SH-SY5Y (cell line): ENCODE data around the gene SELENOO.

Experiments used
- GATA2 ChIP-seq: IDR thresholded peaks from 2 replicates; pipeline ENCODE4 v1.6.1; 2011; ENCODE audit warnings: mild to moderate bottlenecking, low read depth, low read length
- GATA3 ChIP-seq: IDR thresholded peaks from 2 replicates; pipeline ENCODE4 v1.6.1; 2011; ENCODE audit warnings: low read depth, mild to moderate bottlenecking, low read length, moderate library complexity

The SELENOO gene

GRCh38 chr22:50200461-50201190 lies at the start of gene SELENOO:
SELENOO (plus strand) TSS chr22:50201011; CDS start chr22:50201037, 26 bp downstream.
- no peak for TF ChIP-seq GATA2
- no peak for TF ChIP-seq GATA3

GRCh38 chr22:50151571-50152537 lies 49.0 kb upstream of the SELENOO start:
- TF ChIP-seq GATA2: no peak
- TF ChIP-seq GATA3: no peak

- TF ChIP-seq GATA2 (no peak), GATA3 (no peak)
These were observed 47.6 kb upstream of the SELENOO start for GRCh38 chr22:50153056-50153755.

GRCh38 chr22:50153756-50154140 lies 47.1 kb upstream of the SELENOO start:
- TF ChIP-seq GATA3: no peak
- TF ChIP-seq GATA2: no peak

- TF ChIP-seq GATA2 (no peak), GATA3 (no peak)
These were observed 43.0 kb upstream of the SELENOO start for GRCh38 chr22:50157709-50158375.

GRCh38 chr22:50160947-50161346 lies 39.9 kb upstream of the SELENOO start:
- TF ChIP-seq GATA3 (no peak), GATA2 (no peak)

- TF ChIP-seq GATA2 (no peak), GATA3 (no peak)
These were observed 39.1 kb upstream of the SELENOO start for GRCh38 chr22:50161508-50162390.

GRCh38 chr22:50162391-50162956 lies 38.3 kb upstream of the SELENOO start:
- no peak for TF ChIP-seq GATA3
- TF ChIP-seq GATA2: no peak

GRCh38 chr22:50165436-50166123 lies 35.2 kb upstream of the SELENOO start:
- no peak for TF ChIP-seq GATA3
- TF ChIP-seq GATA2: no peak

GRCh38 chr22:50167689-50168489 lies 32.9 kb upstream of the SELENOO start:
- no peak for TF ChIP-seq GATA3
- TF ChIP-seq GATA2: no peak

- TF ChIP-seq GATA2: no peak
- TF ChIP-seq GATA3: no peak
These were observed 31.5 kb upstream of the SELENOO start for GRCh38 chr22:50169181-50169759.
